Measurements from ENCODE around the gene CR2. TPM values are rescaled to one million over a fixed set of nuclear protein-coding genes. Genes with fewer than 3 reads are reported as not detected.
"Not testable (repeated sequence)": the region's sequence is repeated elsewhere in the genome, so short reads cannot be mapped to it uniquely, and the experiment has no call there.

The CR2 gene
- total RNA-seq, 4 donors from 2014 or later: 6.4 to 9.4 TPM; not detected in 2

DNA sequence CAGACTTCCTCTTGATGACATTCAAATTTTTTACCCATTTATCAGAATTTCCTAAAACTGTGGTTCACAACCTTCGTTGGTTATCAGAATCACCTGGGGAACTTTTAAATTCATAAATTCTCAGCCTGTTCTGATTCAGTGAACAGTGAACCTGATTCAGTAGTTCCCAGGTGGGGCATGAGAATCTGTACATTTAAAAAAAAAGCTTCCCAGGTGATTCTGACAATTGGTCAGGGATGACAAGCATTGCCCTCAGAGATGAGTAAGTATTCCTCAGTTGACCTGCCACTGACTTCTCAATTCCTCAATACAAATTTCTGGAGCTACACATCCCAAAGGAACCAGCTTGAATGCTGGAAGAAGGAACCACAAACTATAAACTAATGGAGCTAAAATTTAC is 23.5 kb upstream of the CR2 start:
- 57 to 87% methylated on average over 1 of the region's 1 CpG for WGBS, 2 donors (ENCODE audit: low coverage in 1 of 2)
- H3K27ac ChIP-seq: no peak overlapping the region
- intact Hi-C loops (cut with DNase I; ENCODE audit: low total_unique reads): no loop called here
- H3K4me1 ChIP-seq: no peaks in the 10 kb centered on the region
- in situ Hi-C loops (cut with MboI; ENCODE audit: low pct_ligation_motif_present in 1 of 4, low pct_unique_long_range_greater_than_20kb in 1 of 4, low sequenced_read_pairs in 3 of 4): no loop called here
- no peak overlapping the region for H3K4me3 ChIP-seq
- no peaks in the 10 kb centered on the region for H3K27me3 ChIP-seq
- H3K9me3 ChIP-seq: no peaks in the 10 kb centered on the region
- DNase-seq: no peak
- TF ChIP-seq POLR2AphosphoS5 (IDR thresholded peaks at IDR 0.05) (no peak), POLR2A (IDR thresholded peaks at IDR 0.05) (no peak), EP300 (IDR thresholded peaks at IDR 0.05; ENCODE audit: low read depth) (no peak)
- TF ChIP-seq, protein P1, sequence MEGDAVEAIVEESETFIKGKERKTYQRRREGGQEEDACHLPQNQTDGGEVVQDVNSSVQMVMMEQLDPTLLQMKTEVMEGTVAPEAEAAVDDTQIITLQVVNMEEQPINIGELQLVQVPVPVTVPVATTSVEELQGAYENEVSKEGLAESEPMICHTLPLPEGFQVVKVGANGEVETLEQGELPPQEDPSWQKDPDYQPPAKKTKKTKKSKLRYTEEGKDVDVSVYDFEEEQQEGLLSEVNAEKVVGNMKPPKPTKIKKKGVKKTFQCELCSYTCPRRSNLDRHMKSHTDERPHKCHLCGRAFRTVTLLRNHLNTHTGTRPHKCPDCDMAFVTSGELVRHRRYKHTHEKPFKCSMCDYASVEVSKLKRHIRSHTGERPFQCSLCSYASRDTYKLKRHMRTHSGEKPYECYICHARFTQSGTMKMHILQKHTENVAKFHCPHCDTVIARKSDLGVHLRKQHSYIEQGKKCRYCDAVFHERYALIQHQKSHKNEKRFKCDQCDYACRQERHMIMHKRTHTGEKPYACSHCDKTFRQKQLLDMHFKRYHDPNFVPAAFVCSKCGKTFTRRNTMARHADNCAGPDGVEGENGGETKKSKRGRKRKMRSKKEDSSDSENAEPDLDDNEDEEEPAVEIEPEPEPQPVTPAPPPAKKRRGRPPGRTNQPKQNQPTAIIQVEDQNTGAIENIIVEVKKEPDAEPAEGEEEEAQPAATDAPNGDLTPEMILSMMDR (IDR thresholded peaks at IDR 0.05): no peak
- H3K36me3 ChIP-seq: no peaks in the 10 kb centered on the region

DNA sequence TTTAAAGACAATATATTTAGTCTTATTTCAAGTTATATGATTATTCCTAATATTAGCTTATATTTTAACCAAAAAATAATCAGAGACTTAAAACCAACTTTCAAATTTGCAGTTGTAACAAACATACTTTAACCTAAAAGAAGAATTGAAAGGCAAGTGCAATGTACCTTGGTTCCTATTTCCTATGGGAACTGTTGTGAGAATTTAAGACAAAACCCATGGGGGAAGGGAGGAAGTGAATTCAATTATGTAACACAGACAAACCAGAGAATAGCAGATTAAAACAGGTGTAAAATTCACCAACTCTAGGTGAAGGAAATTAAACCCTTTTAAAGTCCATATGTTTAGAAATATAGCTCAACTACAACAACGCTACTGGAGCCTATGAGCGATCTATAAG is 22.6 kb upstream of the CR2 start:
- H3K9me3 ChIP-seq: no peaks in the 10 kb centered on the region
- intact Hi-C loops (cut with DNase I; ENCODE audit: low total_unique reads) (no loop called here), in situ Hi-C loops (cut with MboI; ENCODE audit: low pct_ligation_motif_present in 1 of 4, low pct_unique_long_range_greater_than_20kb in 1 of 4, low sequenced_read_pairs in 3 of 4) (no loop called here)
- no peak for DNase-seq
- 81 to 92% methylated on average over 2 of the region's 2 CpGs for WGBS, 2 donors (ENCODE audit: low coverage in 1 of 2)
- H3K27me3 ChIP-seq: no peaks in the 10 kb centered on the region
- H3K4me3 ChIP-seq: no peak overlapping the region
- no peaks in the 10 kb centered on the region for H3K4me1 ChIP-seq
- TF ChIP-seq EP300 (IDR thresholded peaks at IDR 0.05; ENCODE audit: low read depth) (no peak), POLR2AphosphoS5 (IDR thresholded peaks at IDR 0.05) (no peak), POLR2A (IDR thresholded peaks at IDR 0.05) (no peak)
- TF ChIP-seq, protein P1 (IDR thresholded peaks at IDR 0.05): no peak
- no peak overlapping the region for H3K27ac ChIP-seq
- H3K36me3 ChIP-seq: no peaks in the 10 kb centered on the region

DNA sequence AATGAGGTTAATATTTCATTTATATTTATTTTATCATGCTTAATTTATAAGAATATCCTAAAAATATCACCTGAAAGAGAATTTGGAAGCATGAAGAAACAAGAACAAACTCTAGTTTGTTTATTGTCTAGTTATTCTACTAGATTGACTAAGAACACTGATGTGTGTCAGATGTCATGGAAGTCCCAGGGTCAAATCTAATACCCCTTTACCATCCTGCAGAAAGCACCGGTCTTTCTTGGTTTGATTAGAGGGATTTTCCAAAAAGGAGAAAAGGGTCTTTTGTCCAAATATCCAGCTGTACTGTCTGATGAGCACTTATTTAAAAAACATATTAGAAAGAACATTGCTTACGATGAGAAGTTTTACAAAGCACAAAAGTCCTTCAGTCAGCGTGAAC is 20.7 kb upstream of the CR2 start:
- H3K4me1 ChIP-seq: no peaks in the 10 kb centered on the region
- WGBS, 2 donors (ENCODE audit: low coverage in 1 of 2): 81 to 100% methylated on average over 3 of the region's 3 CpGs
- no peaks in the 10 kb centered on the region for H3K27me3 ChIP-seq
- H3K9me3 ChIP-seq: no peaks in the 10 kb centered on the region
- H3K27ac ChIP-seq: no peak overlapping the region
- no peak for DNase-seq
- H3K4me3 ChIP-seq: no peak overlapping the region
- intact Hi-C loops (cut with DNase I; ENCODE audit: low total_unique reads) (no loop called here), in situ Hi-C loops (cut with MboI; ENCODE audit: low pct_ligation_motif_present in 1 of 4, low pct_unique_long_range_greater_than_20kb in 1 of 4, low sequenced_read_pairs in 3 of 4) (no loop called here)
- no peaks in the 10 kb centered on the region for H3K36me3 ChIP-seq
- TF ChIP-seq EP300 (IDR thresholded peaks at IDR 0.05; ENCODE audit: low read depth): no peak
- no peak for TF ChIP-seq POLR2A (IDR thresholded peaks at IDR 0.05)
- no peak for TF ChIP-seq POLR2AphosphoS5 (IDR thresholded peaks at IDR 0.05)
- TF ChIP-seq, protein P1 (IDR thresholded peaks at IDR 0.05): no peak

DNA sequence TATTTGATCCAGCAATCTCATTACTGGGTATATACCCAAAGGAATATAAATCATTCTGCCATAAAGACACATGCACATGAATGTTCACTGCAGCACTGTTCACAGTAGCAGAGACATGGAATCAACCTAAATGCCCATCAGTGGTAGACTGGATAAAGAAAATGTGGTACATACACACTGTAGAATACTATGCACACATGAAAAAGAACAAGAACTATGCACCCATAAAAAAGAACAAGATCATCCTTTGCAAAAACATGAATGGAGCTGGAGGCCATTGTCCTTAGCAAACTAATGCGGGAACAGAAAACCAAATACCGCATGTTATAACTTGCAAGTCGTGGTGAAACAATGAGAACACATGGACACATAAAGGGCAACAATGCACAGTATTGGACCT is 17.4 kb upstream of the CR2 start:
- DNase-seq; H3K27me3 ChIP-seq; H3K4me3 ChIP-seq; H3K4me1 ChIP-seq; in situ Hi-C loops (cut with MboI; ENCODE audit: low pct_ligation_motif_present in 1 of 4, low pct_unique_long_range_greater_than_20kb in 1 of 4, low sequenced_read_pairs in 3 of 4); H3K9me3 ChIP-seq; H3K27ac ChIP-seq; intact Hi-C loops (cut with DNase I; ENCODE audit: low total_unique reads); H3K36me3 ChIP-seq: not testable (repeated sequence)
- 67 to 92% methylated on average over 1 to 3 of the region's 3 CpGs for WGBS, 2 donors (ENCODE audit: low coverage in 1 of 2)

DNA sequence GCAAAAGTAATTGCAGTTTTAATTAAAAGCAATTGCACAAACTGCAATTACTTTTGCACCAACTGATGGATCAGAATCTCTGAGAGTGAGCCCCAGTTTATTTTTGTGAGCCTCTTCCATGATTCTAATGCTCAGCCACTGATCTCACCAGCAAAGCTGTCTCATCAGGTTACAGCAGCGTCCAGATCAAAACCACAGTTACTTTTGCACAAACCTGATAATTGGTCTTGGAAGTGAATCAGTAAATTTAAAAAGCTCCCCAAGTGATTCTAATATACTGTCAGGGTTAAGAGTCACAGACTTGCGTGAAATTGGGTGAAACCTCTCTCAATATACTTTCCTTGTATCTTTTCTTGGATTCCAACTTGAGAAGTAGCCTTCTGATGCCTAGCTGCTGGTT is 13.5 kb upstream of the CR2 start:
- TF ChIP-seq EP300 (IDR thresholded peaks at IDR 0.05; ENCODE audit: low read depth) (no peak), POLR2AphosphoS5 (IDR thresholded peaks at IDR 0.05) (no peak), POLR2A (IDR thresholded peaks at IDR 0.05) (no peak)
- TF ChIP-seq, protein P1 (IDR thresholded peaks at IDR 0.05): no peak
- WGBS, 2 donors (ENCODE audit: low coverage in 1 of 2): 83 to 89% methylated on average over 2 of the region's 2 CpGs
- in situ Hi-C loops (cut with MboI; ENCODE audit: low pct_ligation_motif_present in 1 of 4, low pct_unique_long_range_greater_than_20kb in 1 of 4, low sequenced_read_pairs in 3 of 4): no loop called here
- H3K4me3 ChIP-seq: no peak overlapping the region
- DNase-seq: no peak
- intact Hi-C loops (cut with DNase I; ENCODE audit: low total_unique reads): no loop called here
- H3K27me3 ChIP-seq: no peaks in the 10 kb centered on the region
- H3K27ac ChIP-seq: no peak overlapping the region
- no peaks in the 10 kb centered on the region for H3K36me3 ChIP-seq
- H3K4me1 ChIP-seq: no peaks in the 10 kb centered on the region
- no peaks in the 10 kb centered on the region for H3K9me3 ChIP-seq

Data from transverse colon (tissue), 4 donors.